Activated CD4-positive, alpha-beta T cell treated with anti-CD3 and anti-CD28 coated beads, Interleukin-2, amount 10 ng/mL, durations not matched to agents 24 days and 14 days (primary cell): Measurements from ENCODE around the gene GLT1D1. TPM values are rescaled to one million over a fixed set of nuclear protein-coding genes. Genes with fewer than 3 reads are reported as not detected.
A peak's percentile ranks its signal among the peaks of the same experiment; 100 is the strongest.

Source experiments
- DNase-seq: peaks from one replicate; pipeline ENCODE4 v3.0.0; 2022
- H3K27ac Mint-ChIP-seq: one replicate; pipeline ENCODE4 v1.8.0; 2022; ENCODE audit warnings: mild to moderate bottlenecking, mixed read lengths
- H3K27me3 Mint-ChIP-seq: one replicate; pipeline ENCODE4 v1.8.0; 2022; ENCODE audit warnings: mixed read lengths
- H3K36me3 Mint-ChIP-seq: one replicate; pipeline ENCODE4 v1.8.0; 2022; ENCODE audit warnings: low read depth, mild to moderate bottlenecking, mixed read lengths
- H3K4me1 Mint-ChIP-seq: one replicate; pipeline ENCODE4 v1.8.0; 2021; ENCODE audit warnings: mixed read lengths
- H3K4me3 Mint-ChIP-seq: one replicate; pipeline ENCODE4 v1.8.0; 2022; ENCODE audit warnings: mild to moderate bottlenecking, moderate library complexity, mixed read lengths
- H3K9me3 Mint-ChIP-seq: one replicate; pipeline ENCODE4 v1.8.0; 2021; ENCODE audit warnings: mixed read lengths
- intact Hi-C: fragments of 100-400 bp; cut with micrococcal nuclease; formaldehyde crosslinking; loops from one replicate; pipeline ENCODE4 v1.15.1; 2023
- total RNA-seq: library from RNA; stranded (reverse); gene quantifications from 2 replicates; pipeline ENCODE4 v1.2.3, GENCODE V29; 2022

GLT1D1 gene
- total RNA-seq, 1 donor from 2014 or later = 2.2 TPM

DNA sequence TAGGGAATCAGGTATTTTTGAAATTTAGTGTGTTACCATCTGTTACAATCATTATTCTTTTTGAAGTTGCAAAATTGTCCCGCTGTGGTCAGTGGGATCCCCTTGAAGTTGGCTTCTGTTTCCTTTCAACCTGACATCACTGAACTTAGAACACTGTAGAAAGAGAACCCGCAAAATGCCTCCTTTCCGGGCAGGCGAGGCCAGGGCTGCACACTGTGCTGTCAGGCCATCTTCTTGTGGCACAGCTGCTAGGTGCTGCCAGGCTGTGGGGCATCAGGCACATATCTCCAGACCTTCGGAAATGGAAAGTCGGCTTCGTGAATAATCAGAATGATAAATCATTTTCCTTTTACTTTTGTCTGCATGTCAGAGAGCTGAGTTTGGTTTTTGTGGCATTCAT lies 103.5 kb downstream of the GLT1D1 start:
- Mint-ChIP-seq H3K27ac (no peak overlapping the region), H3K27me3 (peaks cover 6% of the 10 kb centered on the region), H3K4me3 (no peak overlapping the region), H3K9me3 (no peaks in the 10 kb centered on the region), H3K36me3 (no peaks in the 10 kb centered on the region), H3K4me1 (no peaks in the 10 kb centered on the region)
- intact Hi-C loops = no loop called here
- DNase-seq = no peak

- Mint-ChIP-seq H3K36me3 (no peaks in the 10 kb centered on the region), H3K4me1 (no peaks in the 10 kb centered on the region), H3K4me3 (no peak overlapping the region), H3K9me3 (no peaks in the 10 kb centered on the region), H3K27ac (no peak overlapping the region), H3K27me3 (peaks cover 6% of the 10 kb centered on the region)
- DNase-seq = no peak
- intact Hi-C loops = no loop called here
Measured at GRCh38 chr12:128959901-128960300, 106.6 kb downstream of the GLT1D1 start.

DNA sequence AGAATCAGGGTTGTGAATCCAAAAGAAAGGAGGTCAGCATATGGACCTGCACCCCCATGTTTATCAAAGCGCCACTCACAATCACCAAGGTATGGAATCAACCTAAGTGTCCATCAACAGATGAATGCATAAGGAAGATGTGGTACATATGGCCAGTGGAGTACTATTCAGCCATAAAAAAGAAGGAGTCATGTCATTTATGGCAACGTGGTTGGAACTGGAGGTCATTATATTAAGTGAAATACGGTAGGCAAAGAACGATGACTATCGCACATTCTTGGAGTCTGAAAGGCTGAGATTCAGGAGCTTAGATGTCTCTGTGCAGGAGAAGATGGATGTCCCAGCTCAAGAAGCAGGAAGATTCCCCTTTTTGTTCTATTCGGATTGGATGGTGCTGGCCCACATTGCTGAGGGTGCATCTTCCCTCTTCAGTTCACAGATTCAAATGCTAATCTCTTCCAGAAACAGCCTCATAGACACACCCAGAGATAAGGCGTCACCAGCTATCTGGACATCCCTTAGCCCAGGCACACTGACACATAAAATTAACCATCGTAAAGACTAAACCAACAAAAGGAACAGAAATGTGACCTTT lies 108.1 kb downstream of the GLT1D1 start:
- H3K27me3 Mint-ChIP-seq = peaks cover 6% of the 10 kb centered on the region
- no peak for DNase-seq
- H3K4me3 Mint-ChIP-seq = no peak overlapping the region
- no peaks in the 10 kb centered on the region for H3K4me1 Mint-ChIP-seq
- no peak overlapping the region for H3K27ac Mint-ChIP-seq
- intact Hi-C loops = no loop called here
- H3K36me3 Mint-ChIP-seq = no peaks in the 10 kb centered on the region
- H3K9me3 Mint-ChIP-seq = no peaks in the 10 kb centered on the region

GRCh38 chr12:128961957-128962356 lies 108.7 kb downstream of the GLT1D1 start:
- DNase-seq = no peak
- Mint-ChIP-seq H3K27ac (no peak overlapping the region), H3K4me1 (no peaks in the 10 kb centered on the region), H3K4me3 (no peak overlapping the region), H3K36me3 (no peaks in the 10 kb centered on the region), H3K9me3 (no peaks in the 10 kb centered on the region), H3K27me3 (peaks cover 3% of the 10 kb centered on the region)
- intact Hi-C loops = no loop called here

DNA sequence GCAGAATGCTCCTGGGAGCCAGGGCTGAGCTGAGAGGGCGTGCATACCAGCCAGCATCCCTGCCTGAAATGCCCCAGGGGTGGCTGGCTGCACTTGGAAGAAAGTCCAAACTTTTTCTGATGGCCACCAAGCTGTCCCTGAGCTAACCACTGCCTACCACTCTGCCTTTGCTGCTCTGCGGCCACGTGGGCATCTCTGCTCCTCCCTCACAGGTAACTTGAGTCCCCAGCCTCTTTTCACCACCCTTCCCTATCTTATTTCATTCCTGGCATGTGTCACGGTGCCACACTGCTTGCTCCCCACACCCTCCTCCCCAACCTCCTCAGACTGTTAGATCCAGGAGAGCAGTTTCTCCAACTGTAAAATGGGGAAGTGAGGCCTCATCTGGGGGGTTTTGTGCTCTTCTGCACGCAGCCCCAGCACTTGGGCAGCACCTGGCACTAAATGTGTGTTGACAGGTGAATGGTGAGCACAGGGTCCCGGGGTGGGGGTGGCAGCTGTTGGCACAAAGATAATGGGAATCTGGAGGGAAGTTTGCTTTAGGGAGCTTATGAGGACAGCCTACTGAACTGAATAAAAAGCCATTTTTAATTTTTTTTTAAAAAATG lies 113.0 kb downstream of the GLT1D1 start:
- Mint-ChIP-seq H3K36me3 (no peaks in the 10 kb centered on the region), H3K27me3 (peaks cover 15% of the 10 kb centered on the region), H3K4me3 (no peak overlapping the region), H3K4me1 (peaks cover 10% of the 10 kb centered on the region), H3K27ac (no peak overlapping the region), H3K9me3 (no peaks in the 10 kb centered on the region)
- intact Hi-C loops = no loop called here
- DNase-seq = no peak

DNA sequence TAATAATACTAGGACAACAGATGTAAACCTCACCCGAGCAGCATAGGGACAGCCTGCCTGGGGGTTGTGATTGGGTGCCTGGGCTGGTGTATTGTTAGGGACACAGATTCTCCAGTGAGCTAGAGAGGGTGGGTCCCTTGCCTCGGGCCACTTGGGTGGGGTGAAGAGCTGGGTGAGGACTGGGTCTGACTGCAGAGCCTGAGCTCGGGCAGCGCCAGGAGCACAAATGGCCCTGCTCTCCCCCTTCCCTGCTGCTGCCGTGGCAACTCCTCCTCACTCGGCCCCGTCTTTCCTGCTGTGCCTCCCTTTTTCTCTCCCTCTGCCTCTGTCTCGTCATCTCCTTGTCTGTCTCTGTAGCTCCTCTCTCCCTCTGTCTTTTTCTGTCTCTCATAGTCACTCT lies 115.4 kb downstream of the GLT1D1 start:
- Mint-ChIP-seq H3K27me3 (peaks cover 21% of the 10 kb centered on the region), H3K27ac (no peak overlapping the region), H3K4me3 (no peak overlapping the region), H3K9me3 (no peaks in the 10 kb centered on the region), H3K36me3 (no peaks in the 10 kb centered on the region), H3K4me1 (peaks cover 10% of the 10 kb centered on the region)
- intact Hi-C loops = no loop called here
- DNase-seq = peak; percentile 41

GRCh38 chr12:128969480-128970055 lies 116.3 kb downstream of the GLT1D1 start:
- Mint-ChIP-seq H3K9me3 (no peaks in the 10 kb centered on the region), H3K27me3 (peaks cover 21% of the 10 kb centered on the region), H3K4me3 (peak overlapping the region; percentile 51), H3K4me1 (peaks cover 10% of the 10 kb centered on the region), H3K36me3 (no peaks in the 10 kb centered on the region), H3K27ac (no peak overlapping the region)
- DNase-seq = peak; percentile 80
- intact Hi-C loops = no loop called here

GRCh38 chr12:128970110-128970509 lies 116.8 kb downstream of the GLT1D1 start:
- peaks cover 10% of the 10 kb centered on the region for H3K4me1 Mint-ChIP-seq
- H3K27me3 Mint-ChIP-seq = peaks cover 24% of the 10 kb centered on the region
- no peak overlapping the region for H3K27ac Mint-ChIP-seq
- no peaks in the 10 kb centered on the region for H3K36me3 Mint-ChIP-seq
- no peak for DNase-seq
- intact Hi-C loops = no loop called here
- H3K4me3 Mint-ChIP-seq = no peak overlapping the region
- H3K9me3 Mint-ChIP-seq = no peaks in the 10 kb centered on the region

DNA sequence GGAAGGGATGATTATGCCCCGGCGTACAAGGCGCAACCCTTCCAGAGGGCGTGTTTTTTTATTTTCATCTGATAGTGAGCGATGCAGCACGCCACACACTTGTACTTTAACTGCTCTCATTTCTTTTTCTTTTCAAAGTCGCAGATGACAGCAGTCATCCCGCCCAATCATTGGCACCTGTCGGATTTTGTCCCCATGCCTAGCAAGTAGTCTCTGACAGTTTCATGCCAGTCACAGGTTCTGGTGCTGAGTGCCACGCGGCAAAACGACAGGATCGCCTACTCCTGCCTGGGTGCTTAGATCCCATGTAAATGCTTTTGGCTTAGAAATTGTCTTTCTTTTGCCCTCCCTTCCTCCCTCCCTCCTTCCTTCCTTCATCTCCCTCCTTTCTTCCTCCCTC lies 117.7 kb downstream of the GLT1D1 start:
- no peak for DNase-seq
- H3K4me3 Mint-ChIP-seq = no peak overlapping the region
- no peaks in the 10 kb centered on the region for H3K36me3 Mint-ChIP-seq
- peaks cover 24% of the 10 kb centered on the region for H3K27me3 Mint-ChIP-seq
- peaks cover 10% of the 10 kb centered on the region for H3K4me1 Mint-ChIP-seq
- no peak overlapping the region for H3K27ac Mint-ChIP-seq
- intact Hi-C loops = no loop called here
- H3K9me3 Mint-ChIP-seq = no peaks in the 10 kb centered on the region

DNA sequence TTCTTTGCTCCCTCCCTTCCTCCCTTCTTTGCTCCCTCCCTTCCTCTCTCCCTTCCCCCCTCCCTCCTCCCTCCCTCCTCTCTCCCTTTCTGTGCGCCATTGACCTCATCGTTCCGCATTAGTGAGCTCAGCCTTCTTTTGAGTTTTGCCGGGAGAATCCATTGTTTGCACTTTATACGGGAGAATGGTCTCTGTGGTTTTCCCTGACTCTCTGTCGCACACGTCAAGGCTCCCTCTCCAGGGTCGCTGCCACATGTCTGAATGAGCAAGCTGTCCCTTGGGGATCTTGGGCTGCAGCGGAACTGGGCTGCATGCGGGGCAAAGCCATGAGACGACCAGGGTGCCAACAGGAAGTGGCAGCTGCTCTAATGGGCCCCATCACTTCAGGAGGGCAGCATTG lies 118.5 kb downstream of the GLT1D1 start:
- Mint-ChIP-seq H3K27ac (no peak overlapping the region), H3K27me3 (peaks cover 24% of the 10 kb centered on the region), H3K36me3 (no peaks in the 10 kb centered on the region), H3K9me3 (no peaks in the 10 kb centered on the region), H3K4me3 (no peak overlapping the region), H3K4me1 (peaks cover 12% of the 10 kb centered on the region)
- intact Hi-C loops = no loop called here
- no peak for DNase-seq

- Mint-ChIP-seq H3K36me3 (no peaks in the 10 kb centered on the region), H3K27me3 (peaks cover 21% of the 10 kb centered on the region), H3K9me3 (no peaks in the 10 kb centered on the region), H3K27ac (no peak overlapping the region), H3K4me1 (peaks cover 9% of the 10 kb centered on the region), H3K4me3 (no peak overlapping the region)
- intact Hi-C loops = no loop called here
- DNase-seq = no peak
Measured at GRCh38 chr12:128973883-128974681, 120.8 kb downstream of the GLT1D1 start.

- Mint-ChIP-seq H3K4me3 (no peak overlapping the region), H3K27me3 (peaks cover 15% of the 10 kb centered on the region), H3K36me3 (no peaks in the 10 kb centered on the region), H3K9me3 (no peaks in the 10 kb centered on the region), H3K4me1 (peaks cover 3% of the 10 kb centered on the region), H3K27ac (no peak overlapping the region)
- DNase-seq = no peak
- intact Hi-C loops = no loop called here
Measured at GRCh38 chr12:128974881-128975280, 121.6 kb downstream of the GLT1D1 start.

DNA sequence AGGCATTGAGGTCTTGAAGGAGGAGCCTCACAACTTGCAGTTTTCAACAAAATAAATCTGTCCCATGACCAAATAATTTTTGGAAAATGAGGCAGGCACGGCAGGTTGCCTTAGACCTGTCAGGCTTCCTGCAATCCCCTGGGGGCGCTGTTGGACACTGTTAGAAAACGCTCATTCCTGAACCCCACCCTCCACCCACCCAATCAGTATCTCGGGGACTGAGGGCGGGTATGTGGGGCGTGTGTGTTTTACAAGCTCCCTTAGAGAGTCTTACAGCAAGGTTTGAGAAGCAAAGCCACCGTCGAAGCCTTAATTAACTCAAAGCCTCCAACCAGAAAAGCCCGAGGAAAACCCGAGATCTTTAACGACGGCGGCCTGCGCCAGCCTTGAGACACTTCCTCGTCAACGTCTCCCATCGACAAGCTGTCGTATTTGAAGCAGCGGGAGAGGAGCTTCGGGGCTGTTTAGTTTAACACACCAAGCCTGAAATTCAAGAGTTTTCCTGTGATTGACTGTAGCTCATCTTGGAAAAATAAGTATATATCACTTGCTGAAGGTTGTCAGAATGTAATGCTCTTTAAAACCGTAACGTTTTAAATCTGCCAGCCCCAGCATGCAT lies 123.0 kb downstream of the GLT1D1 start:
- Mint-ChIP-seq H3K36me3 (no peaks in the 10 kb centered on the region), H3K27me3 (peaks cover 9% of the 10 kb centered on the region), H3K4me1 (peaks cover 2% of the 10 kb centered on the region), H3K4me3 (peak overlapping the region; percentile 28), H3K27ac (no peak overlapping the region), H3K9me3 (no peaks in the 10 kb centered on the region)
- intact Hi-C loops = no loop called here
- peak; percentile 71 for DNase-seq

DNA sequence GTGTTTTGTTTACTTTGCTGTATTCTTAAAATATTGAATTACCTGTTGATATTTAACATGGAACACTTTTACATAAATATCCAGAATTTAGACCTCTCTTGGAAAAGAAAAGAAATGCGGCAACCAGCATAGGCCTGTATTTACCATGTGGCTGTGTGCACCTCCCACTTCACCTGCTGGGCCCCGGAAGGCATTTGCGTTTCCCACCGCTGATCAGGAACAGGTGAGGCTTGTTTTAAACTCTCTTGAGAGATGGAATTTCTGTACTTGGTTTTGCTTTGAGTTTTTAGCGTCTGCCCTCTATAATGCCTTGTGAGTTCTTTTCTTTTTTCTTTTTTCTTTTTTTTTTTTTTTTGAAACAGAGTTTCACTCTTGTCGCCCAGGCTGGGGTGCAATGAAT lies 124.2 kb downstream of the GLT1D1 start:
- no peak overlapping the region for H3K4me3 Mint-ChIP-seq
- H3K27ac Mint-ChIP-seq = no peak overlapping the region

More for the DNA sequence above, 124.2 kb downstream of the GLT1D1 start:
- no peaks in the 10 kb centered on the region for H3K36me3 Mint-ChIP-seq
- H3K27me3 Mint-ChIP-seq = peaks cover 8% of the 10 kb centered on the region
- H3K9me3 Mint-ChIP-seq = no peaks in the 10 kb centered on the region
- H3K4me1 Mint-ChIP-seq = peaks cover 2% of the 10 kb centered on the region
- intact Hi-C loops = no loop called here
- no peak for DNase-seq
